Caco-2 (cell line): Measurements from ENCODE around the gene CDKN1C. TPM values are rescaled to one million over a fixed set of nuclear protein-coding genes. Genes with fewer than 3 reads are reported as not detected.
A peak's percentile ranks its signal among the peaks of the same experiment; 100 is the strongest.
"Not testable (repeated sequence)": the region's sequence is repeated elsewhere in the genome, so short reads cannot be mapped to it uniquely, and the experiment has no call there.

ENCODE experiments used
- BruUV-seq: library from RNA; stranded (reverse); fragments of 400-500 nt; replicated peaks from 2 replicates; lab custom pipeline; 2021; lab: Mats Ljungman, UMichigan
- CTCF ChIA-PET: fragments of 300-600 bp; sonication (Branson Sonifier 250); formaldehyde crosslinking; loops from one replicate; lab custom pipeline; 2022; ENCODE audit warnings: antibody characterized with exemption; lab: Charles Lee
- POLR2A ChIA-PET: fragments of 300-600 bp; sonication (Branson Sonifier 250); formaldehyde crosslinking; loops from one replicate; lab custom pipeline; 2022; ENCODE audit warnings: antibody characterized with exemption; lab: Charles Lee
- DNase-seq, 2 experiments: peaks; one replicate each; pipeline versions ENCODE4 v3.0.0 to v3.0.0-alpha.2; 2020 to 2022
- H3K27me3 ChIP-seq: replicated peaks from 2 replicates; pipeline ENCODE4 v1.6.0; 2011; ENCODE audit warnings: low read length; ENCODE audit not compliant: control insufficient read depth, insufficient read depth
- H3K36me3 ChIP-seq: 2 replicates; pipeline ENCODE4 v1.5.1; 2011; ENCODE audit warnings: low read length; ENCODE audit not compliant: control insufficient read depth, insufficient read depth
- H3K4me1 ChIP-seq: fragments of 250-450 bp; sonication (Bioruptor Pico); 2 replicates; pipeline ENCODE4 v1.5.1; 2020; ENCODE audit warnings: mild to moderate bottlenecking
- H3K4me3 ChIP-seq: 2 replicates; pipeline ENCODE4 v1.5.1; 2011; ENCODE audit warnings: low read depth, mild to moderate bottlenecking, control low read depth, low read length
- H3K9me3 ChIP-seq: fragments of 250-450 bp; sonication (Bioruptor Pico); 2 replicates; pipeline ENCODE4 v1.5.1; 2020; ENCODE audit warnings: mild to moderate bottlenecking, moderate library complexity
- H3K27ac Mint-ChIP-seq: one replicate; pipeline ENCODE4 v1.8.0; 2022; ENCODE audit warnings: mixed read lengths; ENCODE audit not compliant: unreplicated experiment
- H3K27me3 Mint-ChIP-seq: one replicate; pipeline ENCODE4 v1.8.0; 2022; ENCODE audit warnings: mixed read lengths; ENCODE audit not compliant: insufficient read depth, unreplicated experiment
- H3K36me3 Mint-ChIP-seq: one replicate; pipeline ENCODE4 v1.8.0; 2022; ENCODE audit warnings: mild to moderate bottlenecking, mixed read lengths; ENCODE audit not compliant: insufficient read depth, unreplicated experiment
- H3K4me1 Mint-ChIP-seq: one replicate; pipeline ENCODE4 v1.8.0; 2022; ENCODE audit warnings: low read depth, mixed read lengths; ENCODE audit not compliant: unreplicated experiment
- H3K4me3 Mint-ChIP-seq: one replicate; pipeline ENCODE4 v1.8.0; 2022; ENCODE audit warnings: mild to moderate bottlenecking, moderate library complexity, mixed read lengths; ENCODE audit not compliant: unreplicated experiment
- H3K9me3 Mint-ChIP-seq: one replicate; pipeline ENCODE4 v1.8.0; 2022; ENCODE audit warnings: mixed read lengths; ENCODE audit not compliant: unreplicated experiment
- CTCF ChIP-seq, 2 experiments: fragments of 200-600 bp in 1 of 2; IDR thresholded peaks; 1 replicate in 1 of 2; 2 replicates in 1 of 2; pipeline versions ENCODE4 v1.5.1 to v1.8.0; 2011 to 2022; ENCODE audit warnings: antibody characterized with exemption in 1 of 2, control low read depth in 1 of 2, inconsistent platforms in 1 of 2, low read depth in 1 of 2, low read length in 1 of 2, mild to moderate bottlenecking in 1 of 2, moderate library complexity in 1 of 2; ENCODE audit not compliant: insufficient read depth in 1 of 2, severe bottlenecking in 1 of 2, unreplicated experiment in 1 of 2
- intact Hi-C: fragments of 100-400 bp; cut with micrococcal nuclease; formaldehyde crosslinking; loops from one replicate; pipeline ENCODE4 v1.10.0; 2022; ENCODE audit not compliant: unreplicated experiment
- total RNA-seq: library from RNA; stranded (reverse); gene quantifications from 2 replicates; pipeline ENCODE4 v1.2.3, GENCODE V29; 2022

CDKN1C gene
- total RNA-seq, 1 experiment from 2014 or later: 25.5 TPM

- peaks cover 28% of the 10 kb centered on the region for H3K36me3 Mint-ChIP-seq
- Histone ChIP-seq H3K27me3 (no peaks in the 10 kb centered on the region), H3K36me3 (no peaks in the 10 kb centered on the region; the same call in 1 of the 2 replicates), H3K4me1 (peaks cover 44% of the 10 kb centered on the region), H3K4me3 (no peak overlapping the region), H3K9me3 (peaks cover 3% of the 10 kb centered on the region; the same call in 1 of the 2 replicates)
- no peak for DNase-seq
- H3K4me1 Mint-ChIP-seq: peaks cover 36% of the 10 kb centered on the region
- TF ChIP-seq CTCF (IDR thresholded peaks at IDR 0.05; ENCODE audit: insufficient read depth in 1 of 2, low read depth in 1 of 2, low read length in 1 of 2, severe bottlenecking in 1 of 2, unreplicated experiment in 1 of 2): no peak
- H3K27ac Mint-ChIP-seq: no peak overlapping the region
- ChIA-PET POLR2A (no interaction called here), CTCF (no interaction called here)
- intact Hi-C loops: no loop called here
- no peak overlapping the region for H3K4me3 Mint-ChIP-seq
- BruUV-seq: no TSS peak
- peaks cover 18% of the 10 kb centered on the region for H3K9me3 Mint-ChIP-seq
- H3K27me3 Mint-ChIP-seq: no peaks in the 10 kb centered on the region
Measured at GRCh38 chr11:2908130-2908529, 22.6 kb upstream of the CDKN1C start.

GRCh38 chr11:2905299-2905698 is 19.7 kb upstream of the CDKN1C start:
- H3K4me3 ChIP-seq, H3K27me3 Mint-ChIP-seq, POLR2A ChIA-PET, H3K27ac Mint-ChIP-seq, H3K4me3 Mint-ChIP-seq, intact Hi-C loops, BruUV-seq, H3K9me3 ChIP-seq, DNase-seq, CTCF ChIA-PET, H3K36me3 ChIP-seq, H3K27me3 ChIP-seq: not testable (repeated sequence)
- H3K4me1 ChIP-seq: peaks cover 32% of the 10 kb centered on the region
- H3K4me1 Mint-ChIP-seq: peaks cover 18% of the 10 kb centered on the region
- peaks cover 15% of the 10 kb centered on the region for H3K36me3 Mint-ChIP-seq
- H3K9me3 Mint-ChIP-seq: peaks cover 18% of the 10 kb centered on the region

- Histone ChIP-seq H3K4me1 (peaks cover 32% of the 10 kb centered on the region), H3K36me3 (no peaks in the 10 kb centered on the region; the same call in 1 of the 2 replicates), H3K9me3 (peaks cover 3% of the 10 kb centered on the region; the same call in 1 of the 2 replicates), H3K4me3 (no peak overlapping the region; the same call in none of the 2 replicates), H3K27me3 (no peaks in the 10 kb centered on the region)
- H3K36me3 Mint-ChIP-seq: peaks cover 15% of the 10 kb centered on the region
- no peak for TF ChIP-seq CTCF (IDR thresholded peaks at IDR 0.05; ENCODE audit: insufficient read depth in 1 of 2, low read depth in 1 of 2, low read length in 1 of 2, severe bottlenecking in 1 of 2, unreplicated experiment in 1 of 2)
- ChIA-PET POLR2A (interaction anchor here (2.9 kb wide), 1 partner anchor 25 kb away, joined by 16 read pairs; the partner anchor contains the start of gene PHLDA2), CTCF (interaction anchor here (1.2 to 1.6 kb wide), 2 partner anchors 16 to 25 kb away, joined by 4 to 16 read pairs; partner anchors contain the start of gene PHLDA2)
- no peak for DNase-seq
- BruUV-seq: no TSS peak
- peaks cover 18% of the 10 kb centered on the region for H3K4me1 Mint-ChIP-seq
- intact Hi-C loops: no loop called here
- peaks cover 18% of the 10 kb centered on the region for H3K9me3 Mint-ChIP-seq
- H3K27ac Mint-ChIP-seq: peak overlapping the region; percentile 81
- peak overlapping the region; percentile 76 for H3K4me3 Mint-ChIP-seq
- no peaks in the 10 kb centered on the region for H3K27me3 Mint-ChIP-seq
Measured at GRCh38 chr11:2904153-2905052, 18.8 kb upstream of the CDKN1C start.
